Measurements from ENCODE around the gene ZNF112.
A peak's percentile ranks its signal among the peaks of the same experiment; 100 is the strongest.
"Not testable (repeated sequence)": the region's sequence is repeated elsewhere in the genome, so short reads cannot be mapped to it uniquely, and the experiment has no call there.

ZNF112 gene

DNA sequence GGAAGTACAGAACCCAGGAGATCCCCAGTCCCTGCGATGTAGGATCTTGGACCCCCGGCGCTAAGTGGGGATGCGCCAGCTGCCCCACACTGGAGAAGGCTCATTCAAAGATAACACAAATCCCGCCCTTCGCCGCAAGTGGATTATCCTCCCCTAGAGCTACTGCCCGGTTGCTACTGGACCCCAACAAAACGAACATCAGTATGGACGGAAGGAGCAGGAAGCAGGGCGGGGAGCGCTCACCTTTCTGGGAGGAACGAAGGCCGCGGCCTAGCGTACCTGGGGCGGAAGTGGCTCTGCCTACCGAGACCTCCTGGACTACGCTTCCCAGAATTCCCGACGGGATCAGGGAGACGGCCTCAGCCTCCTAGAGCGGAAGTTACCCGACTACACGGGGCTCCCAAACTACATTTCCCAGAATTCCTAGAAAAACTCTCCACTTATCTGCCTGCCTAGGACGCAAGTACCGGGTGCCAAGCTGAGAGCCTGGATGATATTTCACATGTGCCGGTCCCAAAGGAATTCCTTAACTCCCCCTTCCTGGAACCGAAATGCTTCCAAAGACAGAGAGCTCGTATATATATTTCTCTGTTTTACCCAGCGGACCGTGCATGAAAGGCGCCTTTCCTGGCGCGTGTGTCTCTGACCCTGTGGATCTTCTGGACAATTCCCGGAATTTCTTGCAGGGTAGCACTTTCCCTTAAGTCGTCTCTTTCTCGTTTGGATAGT is at the start of gene ZNF112:
Gene ZNF112, minus strand, starts transcription at position 298 of the 729 bp plus-strand sequence. CDS start 16,141 bp downstream, outside the sequence.
- no peak for DNase-seq

DNA sequence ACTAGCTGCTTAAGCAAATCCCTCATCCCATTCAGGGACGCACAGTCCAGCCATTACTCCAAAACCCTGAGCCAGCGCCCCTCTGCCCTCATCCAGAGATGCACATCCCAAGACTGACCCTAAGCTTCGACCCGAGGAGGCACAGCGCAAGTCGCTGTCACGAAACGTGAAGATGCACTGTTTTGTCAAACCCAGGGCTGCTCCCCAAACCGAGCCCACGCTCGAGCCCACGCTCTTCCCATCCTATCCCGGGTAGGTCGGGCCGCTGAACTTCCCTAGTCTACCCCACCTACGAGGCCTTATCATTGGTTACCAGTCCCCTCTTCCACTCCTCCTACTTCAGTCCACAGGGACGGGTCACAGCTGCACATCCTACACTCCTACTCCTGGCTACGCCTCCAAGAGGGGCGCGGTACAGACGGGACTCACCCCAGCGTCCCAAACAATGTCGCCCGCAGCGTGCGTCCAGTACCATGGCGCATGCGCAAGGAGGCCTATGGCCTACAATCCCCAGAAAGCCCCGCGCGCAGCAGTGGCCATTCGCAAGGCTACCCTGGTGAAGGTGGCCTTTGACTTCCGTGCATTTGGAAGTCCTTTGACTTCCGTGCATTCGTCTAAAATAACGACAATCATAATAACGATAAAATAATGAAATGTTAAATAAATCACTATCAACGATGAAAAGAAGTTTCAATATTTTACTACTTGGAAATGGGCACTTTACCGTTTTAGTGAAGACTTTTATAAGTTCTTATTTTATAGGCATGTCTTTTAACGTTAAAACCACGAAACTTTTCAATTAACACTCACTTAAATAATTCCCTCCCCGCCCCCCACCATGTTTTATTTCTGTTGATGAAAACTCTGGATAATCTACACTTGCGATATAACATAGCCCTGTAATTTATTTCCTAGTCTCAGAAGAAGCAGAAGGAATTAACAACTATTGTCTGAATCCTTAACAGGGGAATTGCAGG is 44.9 kb upstream of the ZNF112 start, which contains the start of gene ZNF285:
Gene ZNF285, minus strand, starts transcription at position 470 of the 977 bp plus-strand sequence. CDS start 4,395 bp downstream, outside the sequence.
- DNase-seq, result no peak

- DNase-seq, result not testable (repeated sequence)
These were observed 32.8 kb upstream of the ZNF112 start for GRCh38 chr19:44389268-44389667.

DNA sequence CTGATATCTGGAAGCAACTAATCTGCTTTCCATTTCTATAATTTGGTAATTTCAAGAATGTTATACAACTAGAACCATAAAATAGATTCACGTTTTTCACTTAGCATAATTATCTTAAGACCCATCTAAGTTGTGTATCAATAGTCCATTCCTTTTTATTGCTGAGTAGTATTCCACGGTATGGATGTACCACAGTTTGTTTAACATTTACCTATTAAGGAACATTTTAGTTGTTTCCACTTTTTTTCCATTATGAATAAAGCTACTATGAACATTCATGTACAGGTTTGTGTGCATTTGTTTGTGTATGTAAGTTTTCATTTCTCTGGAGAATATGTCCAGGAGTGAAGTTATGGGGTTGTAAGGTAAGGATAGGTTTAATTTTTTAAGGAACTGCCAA is 18.3 kb upstream of the ZNF112 start:
- DNase-seq, result no peak

DNA sequence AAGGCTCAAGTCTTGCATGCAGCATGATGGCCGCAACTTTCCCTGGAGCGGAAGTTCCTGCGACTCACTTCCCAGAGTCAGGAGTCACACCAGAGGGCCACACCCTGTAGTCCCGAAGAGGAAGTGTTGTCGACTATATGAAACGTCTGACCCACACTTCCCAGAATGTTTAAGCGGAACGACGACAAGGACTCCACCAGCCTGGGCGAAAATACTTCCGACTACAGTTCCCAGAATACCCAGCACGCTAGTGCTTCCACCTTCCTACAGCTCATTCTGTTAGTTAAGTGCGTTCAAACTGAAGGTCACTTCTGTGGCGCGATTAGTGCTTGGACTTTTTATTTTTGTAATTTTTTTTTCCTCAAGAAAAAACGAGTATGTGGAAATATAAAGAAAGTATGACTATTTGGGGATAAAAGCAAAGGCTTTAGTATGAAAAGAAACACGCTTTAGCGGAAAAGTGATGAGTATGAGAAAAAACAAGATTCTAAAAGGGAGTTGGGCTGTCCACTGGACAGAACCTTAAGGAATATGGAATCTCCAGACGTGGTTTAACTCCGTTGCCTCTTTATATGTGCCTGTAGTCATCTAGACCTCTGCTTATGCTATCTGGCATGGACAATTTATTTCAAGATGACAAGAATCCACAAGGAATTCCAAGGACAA is 15.5 kb upstream of the ZNF112 start:
- DNase-seq, result no peak

DNA sequence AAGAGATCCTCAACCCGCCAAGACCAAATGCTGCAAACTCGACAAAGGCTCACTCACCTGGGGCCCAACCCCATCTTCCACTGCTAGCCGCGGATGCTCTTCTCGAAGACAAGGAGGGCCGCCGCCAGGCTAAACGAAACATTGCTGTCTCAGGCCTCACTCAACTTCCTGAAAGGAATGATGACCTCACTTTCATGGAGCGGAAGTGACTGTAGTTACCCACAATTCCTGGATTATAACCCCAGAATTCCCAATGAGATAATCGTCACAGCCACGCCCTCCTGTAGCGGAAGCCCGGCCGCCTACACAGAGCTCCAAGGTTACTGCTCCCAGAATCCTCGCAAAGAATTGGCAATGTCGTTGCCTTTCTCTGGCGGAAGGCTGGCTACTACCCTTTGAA is 10.5 kb upstream of the ZNF112 start:
- DNase-seq, result no peak

DNA sequence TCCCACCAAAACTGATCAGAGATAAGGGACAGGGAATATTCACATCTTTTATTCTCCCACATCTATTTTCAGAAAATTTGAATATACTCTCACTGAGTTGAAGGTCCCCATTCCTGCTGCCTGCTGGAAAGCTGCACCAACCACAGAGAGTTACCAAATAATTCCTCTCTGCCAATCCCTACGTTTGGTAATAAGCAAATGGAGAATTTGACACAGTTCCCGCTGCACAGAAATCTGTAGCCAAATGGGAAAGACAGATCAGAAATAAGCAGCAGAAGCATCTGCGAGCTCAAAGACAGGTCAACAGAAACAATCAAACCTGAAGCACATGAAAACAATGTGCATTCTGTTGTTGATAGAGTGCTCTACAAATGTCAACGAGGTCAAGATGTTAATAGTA is 9.9 kb downstream of the ZNF112 start:
- DNase-seq, result no peak

GRCh38 chr19:44345959-44346358 is 10.5 kb downstream of the ZNF112 start:
- no peak for DNase-seq

DNA sequence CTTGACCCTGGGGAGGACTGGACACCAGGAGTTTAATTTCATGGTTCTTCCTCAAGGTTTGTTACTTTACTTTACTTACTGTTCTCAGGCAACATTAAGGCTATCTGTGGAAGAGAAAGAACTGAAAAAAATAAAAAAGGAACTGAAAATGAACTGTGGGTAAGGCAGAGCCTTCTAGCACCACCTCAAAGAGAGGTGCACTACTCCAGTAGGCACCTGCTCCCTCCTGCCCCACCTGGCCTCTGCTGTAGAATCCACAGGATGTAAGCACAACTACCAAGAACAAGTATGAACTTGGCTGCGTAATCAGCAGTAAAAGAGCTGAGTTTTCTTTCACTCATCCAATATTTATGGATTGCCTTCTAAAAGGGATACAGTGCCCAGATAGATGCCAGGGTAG is 12.2 kb downstream of the ZNF112 start:
- DNase-seq, result no peak

GRCh38 chr19:44341794-44342193 is 14.7 kb downstream of the ZNF112 start:
- DNase-seq, result no peak

GRCh38 chr19:44334639-44335038 is 21.8 kb downstream of the ZNF112 start:
- not testable (repeated sequence) for DNase-seq

DNA sequence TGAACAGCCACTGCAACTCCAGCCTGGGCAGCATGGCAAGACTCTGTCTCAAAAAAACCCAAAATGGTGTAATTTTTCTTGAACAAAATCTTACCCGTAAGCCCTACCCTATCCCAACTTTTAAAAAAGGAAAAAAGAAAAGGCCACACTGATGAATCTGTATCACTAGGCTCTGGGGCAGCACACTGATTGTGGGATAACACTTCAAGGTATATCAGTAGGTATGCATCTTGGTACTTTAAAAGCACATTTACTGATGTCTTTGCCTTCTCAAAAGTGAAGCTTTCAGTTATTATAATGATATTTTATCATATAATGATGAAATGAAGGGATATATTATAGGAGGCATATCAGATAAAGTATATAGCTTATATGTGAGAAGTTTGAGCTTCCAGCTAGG is 24.3 kb downstream of the ZNF112 start:
- DNase-seq, result no peak

GRCh38 chr19:44315883-44316282 is 40.6 kb downstream of the ZNF112 start:
- DNase-seq, result no peak

DNA sequence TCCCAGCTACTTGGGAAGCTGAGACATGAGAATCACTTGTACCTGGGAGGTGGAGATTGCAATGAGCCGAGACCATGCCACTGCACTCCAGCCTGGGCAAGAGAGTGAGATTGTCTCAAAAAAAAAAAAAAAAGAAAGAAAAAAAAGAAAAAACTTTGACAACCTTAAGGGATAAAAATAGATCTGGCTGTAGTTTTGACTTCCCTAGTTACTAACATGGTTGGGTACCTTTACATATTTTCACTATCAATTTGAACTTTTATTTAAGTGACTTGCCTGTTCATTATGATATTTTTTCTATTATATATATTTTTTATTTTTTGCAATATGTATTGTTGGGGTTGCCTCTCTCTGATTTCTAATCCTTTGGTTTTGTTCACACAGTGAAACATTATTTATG is 43.2 kb downstream of the ZNF112 start:
- no peak for DNase-seq

DNA sequence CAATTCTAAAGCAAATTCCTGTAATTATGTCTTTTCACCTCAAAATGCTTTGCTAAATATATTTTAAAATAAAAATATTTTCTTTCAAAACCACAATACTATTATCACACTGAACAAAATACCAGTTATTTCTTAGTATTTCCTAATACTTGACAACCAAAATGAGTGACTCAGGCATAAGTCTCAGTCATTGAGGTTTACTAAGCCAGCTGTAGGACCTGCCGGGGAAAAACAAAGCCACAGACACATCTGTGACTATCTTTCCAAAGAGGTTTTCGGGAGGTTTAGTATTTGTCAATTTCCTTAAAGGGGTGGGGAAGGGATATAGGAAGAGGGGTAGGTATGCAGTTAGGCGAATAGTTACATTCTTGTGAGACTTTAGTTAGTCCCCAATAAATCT is 48.5 kb downstream of the ZNF112 start:
- peak; percentile 23 for DNase-seq

GRCh38 chr19:44306283-44306682 is 50.2 kb downstream of the ZNF112 start:
- no peak for DNase-seq

- DNase-seq, result no peak
These were observed 51.0 kb downstream of the ZNF112 start for GRCh38 chr19:44305457-44305856.

GRCh38 chr19:44304659-44305193 is 51.8 kb downstream of the ZNF112 start, which contains the start of gene ZNF235:
ZNF235 (minus strand) TSS chr19:44305025; CDS start chr19:44303404, 1,621 bp downstream.
- DNase-seq, result peak; percentile 66

- DNase-seq, result no peak
These were observed 52.4 kb downstream of the ZNF112 start for GRCh38 chr19:44303976-44304568.

DNA sequence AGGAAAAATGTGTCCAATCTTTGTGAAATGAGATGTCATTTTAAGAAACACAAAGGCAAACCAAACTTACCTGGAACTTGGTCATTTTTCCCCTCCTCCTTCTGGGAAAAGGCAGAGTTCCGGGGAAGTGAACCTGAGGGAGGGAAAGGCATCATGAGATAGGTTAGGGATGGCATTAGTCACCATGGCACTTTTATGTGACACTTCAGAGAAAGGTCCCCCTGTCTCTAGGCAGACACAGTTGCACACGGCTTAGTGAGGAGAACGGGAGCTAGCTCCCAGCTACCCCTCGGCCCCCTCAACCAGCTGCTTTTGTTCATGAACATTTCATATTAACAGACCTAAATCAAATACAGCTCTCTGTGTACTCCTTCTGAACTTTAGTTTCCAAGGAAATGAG is 53.2 kb downstream of the ZNF112 start:
- DNase-seq, result no peak

GRCh38 chr19:44284968-44285367 is 71.5 kb downstream of the ZNF112 start:
- no peak for DNase-seq

GRCh38 chr19:44282846-44283245 is 73.6 kb downstream of the ZNF112 start:
- DNase-seq, result no peak
